ENCODE results near the gene EPG5.

GRCh38 chr18:45991788-45992187 lies 24.7 kb upstream of the EPG5 start:
- TF ChIP-seq CTCF (conservative IDR thresholded peaks at IDR 0.05; ENCODE audit: low read depth, low read length) (no peak), EZH2 (IDR thresholded peaks at IDR 0.05; ENCODE audit: borderline replicate concordance, low read depth, low read length, poor library complexity, severe bottlenecking) (no peak)
